ENCODE measurements around the gene FOXP1. TPM values are rescaled to one million over a fixed set of nuclear protein-coding genes. Genes with fewer than 3 reads are reported as not detected.

Gene FOXP1
- total RNA-seq, 1 donor from 2014 or later: 70.2 TPM

- ATAC-seq: no peak
These were observed 329.1 kb downstream of the FOXP1 start for GRCh38 chr3:71254281-71255057.

GRCh38 chr3:71253169-71253568 lies 330.4 kb downstream of the FOXP1 start:
- no peak for ATAC-seq

- no peak for ATAC-seq
These were observed 331.1 kb downstream of the FOXP1 start for GRCh38 chr3:71252466-71252865.

- ATAC-seq: no peak
These were observed 332.3 kb downstream of the FOXP1 start for GRCh38 chr3:71251156-71251775.

GRCh38 chr3:71250026-71250425 lies 333.5 kb downstream of the FOXP1 start:
- ATAC-seq: no peak

GRCh38 chr3:71247958-71248335 lies 335.6 kb downstream of the FOXP1 start:
- no peak for ATAC-seq

GRCh38 chr3:71247221-71247957 lies 336.1 kb downstream of the FOXP1 start:
- ATAC-seq: peak; percentile 48

- ATAC-seq: no peak
These were observed 337.3 kb downstream of the FOXP1 start for GRCh38 chr3:71245971-71246880.

- ATAC-seq: no peak
These were observed 338.6 kb downstream of the FOXP1 start for GRCh38 chr3:71244826-71245488.

GRCh38 chr3:71244153-71244825 lies 339.2 kb downstream of the FOXP1 start:
- ATAC-seq: no peak

GRCh38 chr3:71243229-71243628 lies 340.3 kb downstream of the FOXP1 start:
- no peak for ATAC-seq

- ATAC-seq: no peak
These were observed 341.5 kb downstream of the FOXP1 start for GRCh38 chr3:71241981-71242560.

GRCh38 chr3:71241246-71241901 lies 342.2 kb downstream of the FOXP1 start:
- no peak for ATAC-seq

- ATAC-seq: no peak
These were observed 343.5 kb downstream of the FOXP1 start for GRCh38 chr3:71240034-71240433.

- no peak for ATAC-seq
These were observed 345.2 kb downstream of the FOXP1 start for GRCh38 chr3:71238355-71238757.

- ATAC-seq: no peak
These were observed 345.9 kb downstream of the FOXP1 start for GRCh38 chr3:71237672-71238071.

- ATAC-seq: no peak
These were observed 347.7 kb downstream of the FOXP1 start for GRCh38 chr3:71235846-71236245.

GRCh38 chr3:71232895-71233294 lies 350.6 kb downstream of the FOXP1 start:
- ATAC-seq: no peak

GRCh38 chr3:71232175-71232679 lies 351.3 kb downstream of the FOXP1 start:
- no peak for ATAC-seq

- ATAC-seq: no peak
These were observed 351.8 kb downstream of the FOXP1 start for GRCh38 chr3:71231680-71232079.

All from esophagus mucosa (tissue), 1 donor.